Suprapubic skin (tissue), 4 donors: ENCODE results near the gene ALOX12.

Source experiments
- CTCF ChIP-seq, 2 donors: fragments of 200-600 bp in 1 of 2; fragments of 450-650 bp in 1 of 2; sonication (generic) in 1 of 2; IDR thresholded peaks; one replicate each; pipeline ENCODE4 v1.5.1; 2016 to 2019; ENCODE audit warnings: antibody characterized with exemption in 2 of 2, mild to moderate bottlenecking in 1 of 2, moderate library complexity in 1 of 2
- EP300 ChIP-seq: sonication (generic); formaldehyde crosslinking; IDR thresholded peaks from one replicate; pipeline ENCODE4 v1.6.1; 2017; ENCODE audit warnings: antibody characterized with exemption
- POLR2A ChIP-seq, 2 donors: fragments of 450-650 bp; IDR thresholded peaks; one replicate each; pipeline ENCODE4 v1.6.1; 2017; ENCODE audit warnings: antibody characterized with exemption in 2 of 2, mild to moderate bottlenecking in 2 of 2, moderate library complexity in 2 of 2
- POLR2AphosphoS5 ChIP-seq, 3 donors: sonication (generic); formaldehyde crosslinking; IDR thresholded peaks; one replicate each; pipeline ENCODE4 v1.6.1; 2017; ENCODE audit warnings: antibody characterized with exemption in 3 of 3

GRCh38 chr17:7011942-7012254 lies 16.0 kb downstream of the ALOX12 start:
- no peak for TF ChIP-seq POLR2A (IDR thresholded peaks at IDR 0.05)
- no peak for TF ChIP-seq CTCF (IDR thresholded peaks at IDR 0.05)
- no peak for TF ChIP-seq EP300
- no peak for TF ChIP-seq POLR2AphosphoS5 (IDR thresholded peaks at IDR 0.05)
